Neural progenitor cell (in vitro differentiated cells): Measurements from ENCODE around the gene RERE. TPM values are rescaled to one million over a fixed set of nuclear protein-coding genes. Genes with fewer than 3 reads are reported as not detected.

Source experiments
- DNase-seq: peaks from one replicate; pipeline ENCODE4 v3.0.0-alpha.2; 2016; ENCODE audit warnings: low spot score
- H2AFZ ChIP-seq: fragments of 200-600 bp; sonication (generic); replicated peaks from 2 replicates; pipeline ENCODE4 v1.6.1; 2016; ENCODE audit warnings: antibody characterized with exemption
- H3F3A ChIP-seq: fragments of 200-600 bp; sonication (generic); 2 replicates; pipeline ENCODE4 v1.6.1; 2016; ENCODE audit warnings: antibody characterized with exemption, low read depth
- H3K27ac ChIP-seq: fragments of 200-600 bp; sonication (generic); 2 replicates; pipeline ENCODE4 v1.5.1; 2016; ENCODE audit warnings: mild to moderate bottlenecking
- H3K27me3 ChIP-seq: fragments of 200-600 bp; sonication (generic); 2 replicates; pipeline ENCODE4 v1.6.1; 2016; ENCODE audit warnings: mild to moderate bottlenecking, moderate library complexity
- H3K36me3 ChIP-seq: fragments of 200-600 bp; sonication (generic); 2 replicates; pipeline ENCODE4 v1.5.1; 2016
- H3K4me1 ChIP-seq: fragments of 200-600 bp; sonication (generic); 2 replicates; pipeline ENCODE4 v1.6.1; 2016; ENCODE audit warnings: mixed run types
- H3K4me2 ChIP-seq: fragments of 200-600 bp; sonication (generic); 2 replicates; pipeline ENCODE4 v1.6.1; 2016
- H3K4me3 ChIP-seq: fragments of 200-600 bp; sonication (generic); 2 replicates; pipeline ENCODE4 v1.5.1; 2016
- H3K79me2 ChIP-seq: fragments of 200-600 bp; sonication (generic); 2 replicates; pipeline ENCODE4 v1.6.1; 2016; ENCODE audit warnings: low read depth
- H3K9ac ChIP-seq: fragments of 200-600 bp; sonication (generic); 2 replicates; pipeline ENCODE4 v1.6.1; 2016
- H3K9me3 ChIP-seq: fragments of 200-600 bp; sonication (generic); 2 replicates; pipeline ENCODE4 v1.5.1; 2016; ENCODE audit warnings: low read depth
- H4K20me1 ChIP-seq: fragments of 200-600 bp; sonication (generic); 2 replicates; pipeline ENCODE4 v1.6.1; 2016; ENCODE audit warnings: low read depth
- H3K27ac Mint-ChIP-seq: 3 replicates; pipeline ENCODE4 v1.8.0; 2021; ENCODE audit warnings: mixed read lengths
- H3K27me3 Mint-ChIP-seq: 2 replicates; pipeline ENCODE4 v1.8.0; 2022; ENCODE audit warnings: low read depth, mild to moderate bottlenecking, inconsistent platforms, moderate library complexity, mixed read lengths; ENCODE audit not compliant: insufficient read depth
- H3K36me3 Mint-ChIP-seq: 3 replicates; pipeline ENCODE4 v1.8.0; 2021; ENCODE audit warnings: mixed read lengths
- H3K4me1 Mint-ChIP-seq: 3 replicates; pipeline ENCODE4 v1.8.0; 2021; ENCODE audit warnings: mixed read lengths
- H3K4me3 Mint-ChIP-seq: 3 replicates; pipeline ENCODE4 v1.8.0; 2021; ENCODE audit warnings: mild to moderate bottlenecking, moderate library complexity, mixed read lengths
- H3K9me3 Mint-ChIP-seq: 3 replicates; pipeline ENCODE4 v1.8.0; 2020; ENCODE audit warnings: mixed read lengths
- EZH2 ChIP-seq: fragments of 200-600 bp; sonication (generic); IDR thresholded peaks from 2 replicates; pipeline ENCODE4 v1.6.1; 2017; ENCODE audit warnings: antibody characterized with exemption, mild to moderate bottlenecking, moderate library complexity
- EZH2phosphoT487 ChIP-seq: fragments of 200-600 bp; sonication (generic); IDR thresholded peaks from 2 replicates; pipeline ENCODE4 v1.6.1; 2017; ENCODE audit warnings: antibody characterized with exemption
- total RNA-seq: library from RNA; depleted of rRNA; stranded (reverse); fragments of >200 nt; gene quantifications from 2 replicates; pipeline ENCODE4 v1.2.3, GENCODE V29; 2015; ENCODE audit warnings: low replicate concordance
- TF ChIP-seq, protein P1 (sequence below): fragments of 200-600 bp; sonication (generic); IDR thresholded peaks from 2 replicates; pipeline ENCODE4 v1.5.1; 2017; ENCODE audit warnings: antibody characterized with exemption, mild to moderate bottlenecking

Gene RERE
- total RNA-seq, 1 donor from 2014 or later, result 29.8 TPM

DNA sequence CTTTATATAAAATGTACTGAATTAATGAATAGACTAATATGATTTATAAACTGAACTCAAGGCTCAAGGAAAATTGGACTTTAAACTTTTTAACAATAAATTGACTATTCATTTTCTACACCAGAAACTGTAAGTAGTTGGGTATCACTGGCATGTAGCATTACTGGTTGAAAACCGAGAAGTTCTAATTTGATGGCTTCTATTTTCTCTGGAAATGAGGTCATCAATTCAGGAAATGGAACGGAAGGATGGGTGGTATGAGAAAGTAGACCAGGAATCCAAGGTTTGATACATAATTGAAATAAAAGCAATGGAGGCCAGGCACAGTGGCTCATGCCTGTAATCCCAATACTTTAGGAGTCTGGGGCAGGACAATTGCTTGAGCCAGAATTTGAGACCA lies 50.4 kb downstream of the RERE start:
- H3K27ac ChIP-seq, result no peak overlapping the region
- no peaks in the 10 kb centered on the region for H3K27me3 ChIP-seq
- H3K4me3 ChIP-seq, result no peak overlapping the region
- TF ChIP-seq EZH2 (no peak), EZH2phosphoT487 (no peak)
- TF ChIP-seq, protein P1, sequence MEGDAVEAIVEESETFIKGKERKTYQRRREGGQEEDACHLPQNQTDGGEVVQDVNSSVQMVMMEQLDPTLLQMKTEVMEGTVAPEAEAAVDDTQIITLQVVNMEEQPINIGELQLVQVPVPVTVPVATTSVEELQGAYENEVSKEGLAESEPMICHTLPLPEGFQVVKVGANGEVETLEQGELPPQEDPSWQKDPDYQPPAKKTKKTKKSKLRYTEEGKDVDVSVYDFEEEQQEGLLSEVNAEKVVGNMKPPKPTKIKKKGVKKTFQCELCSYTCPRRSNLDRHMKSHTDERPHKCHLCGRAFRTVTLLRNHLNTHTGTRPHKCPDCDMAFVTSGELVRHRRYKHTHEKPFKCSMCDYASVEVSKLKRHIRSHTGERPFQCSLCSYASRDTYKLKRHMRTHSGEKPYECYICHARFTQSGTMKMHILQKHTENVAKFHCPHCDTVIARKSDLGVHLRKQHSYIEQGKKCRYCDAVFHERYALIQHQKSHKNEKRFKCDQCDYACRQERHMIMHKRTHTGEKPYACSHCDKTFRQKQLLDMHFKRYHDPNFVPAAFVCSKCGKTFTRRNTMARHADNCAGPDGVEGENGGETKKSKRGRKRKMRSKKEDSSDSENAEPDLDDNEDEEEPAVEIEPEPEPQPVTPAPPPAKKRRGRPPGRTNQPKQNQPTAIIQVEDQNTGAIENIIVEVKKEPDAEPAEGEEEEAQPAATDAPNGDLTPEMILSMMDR, result no peak
- H3K9me3 Mint-ChIP-seq, result no peaks in the 10 kb centered on the region
- no peaks in the 10 kb centered on the region for H3K27me3 Mint-ChIP-seq
- no peaks in the 10 kb centered on the region for H3K36me3 ChIP-seq
- no peak for DNase-seq
- H3K4me3 Mint-ChIP-seq, result no peak overlapping the region
- no peaks in the 10 kb centered on the region for H3K9me3 ChIP-seq
- H3K4me1 ChIP-seq, result peaks cover 13% of the 10 kb centered on the region
- no peak overlapping the region for H3K9ac ChIP-seq
- H4K20me1 ChIP-seq, result peaks cover 72% of the 10 kb centered on the region
- H3K79me2 ChIP-seq, result peaks cover 93% of the 10 kb centered on the region
- no peak overlapping the region for H3K4me2 ChIP-seq
- no peak overlapping the region for H2AFZ ChIP-seq
- peaks cover 15% of the 10 kb centered on the region for H3K4me1 Mint-ChIP-seq
- no peak overlapping the region for H3K27ac Mint-ChIP-seq
- H3K36me3 Mint-ChIP-seq, result peaks cover 4% of the 10 kb centered on the region
- peaks cover 13% of the 10 kb centered on the region for H3F3A ChIP-seq

DNA sequence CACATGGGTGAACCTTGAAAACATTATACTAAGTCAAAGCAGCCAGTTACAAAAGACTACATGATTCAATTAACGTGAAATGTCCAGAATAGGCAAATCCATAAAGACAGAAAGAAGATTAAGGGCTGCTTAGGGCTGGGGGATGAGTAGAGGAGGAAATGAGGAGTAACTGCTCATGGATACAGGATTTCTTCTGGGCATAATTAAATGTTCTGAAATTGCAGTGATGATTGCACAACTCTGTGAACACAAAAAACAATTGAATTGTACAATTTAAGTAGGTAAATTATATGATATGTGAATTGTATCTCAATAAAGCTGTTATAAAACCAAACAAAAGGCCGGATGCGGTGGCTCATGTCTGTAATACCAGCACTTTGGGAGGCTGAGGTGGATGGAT lies 52.2 kb downstream of the RERE start:
- Histone ChIP-seq H3F3A (peaks cover 13% of the 10 kb centered on the region), H3K79me2 (peaks cover 99% of the 10 kb centered on the region), H3K9me3 (no peaks in the 10 kb centered on the region), H3K36me3 (no peaks in the 10 kb centered on the region), H3K4me2 (no peak overlapping the region), H3K4me1 (peaks cover 13% of the 10 kb centered on the region), H4K20me1 (peaks cover 75% of the 10 kb centered on the region), H3K27me3 (no peaks in the 10 kb centered on the region), H3K27ac (no peak overlapping the region), H3K4me3 (no peak overlapping the region), H2AFZ (no peak overlapping the region), H3K9ac (no peak overlapping the region)
- Mint-ChIP-seq H3K4me3 (no peak overlapping the region), H3K27ac (no peak overlapping the region), H3K4me1 (peaks cover 15% of the 10 kb centered on the region), H3K9me3 (no peaks in the 10 kb centered on the region), H3K36me3 (peaks cover 13% of the 10 kb centered on the region), H3K27me3 (no peaks in the 10 kb centered on the region)
- TF ChIP-seq EZH2 (no peak), EZH2phosphoT487 (no peak)
- TF ChIP-seq, protein P1, result no peak
- no peak for DNase-seq

DNA sequence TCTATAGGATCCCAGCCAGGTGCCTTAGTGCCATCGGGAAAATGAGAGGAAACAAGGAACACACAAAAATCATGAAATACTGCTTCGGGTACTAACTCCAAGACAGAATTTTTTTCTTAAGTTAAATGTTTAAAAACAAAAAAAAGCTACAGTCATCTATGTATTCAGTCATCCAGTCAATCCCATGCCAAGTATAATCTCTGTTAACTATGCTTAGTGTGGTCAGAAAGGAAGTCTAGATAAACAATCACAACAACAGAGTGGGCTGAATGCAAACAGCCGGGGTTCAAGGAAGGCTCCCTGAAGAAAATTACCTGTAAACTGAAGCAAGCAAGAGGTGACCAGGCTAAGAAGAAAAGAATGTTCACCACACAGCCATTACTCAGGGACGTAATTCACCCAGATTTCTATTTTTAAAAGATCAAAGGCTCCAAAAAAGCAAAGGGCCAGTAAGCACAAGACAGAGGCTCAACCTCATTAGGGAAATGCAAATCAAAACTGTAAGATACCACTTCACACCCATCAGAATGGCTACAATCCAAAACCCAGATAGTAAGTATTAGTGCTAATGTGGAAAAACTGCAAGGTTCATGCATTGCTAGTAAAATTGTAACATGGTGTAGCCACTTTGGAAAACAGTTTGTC lies 53.0 kb downstream of the RERE start:
- peaks cover 99% of the 10 kb centered on the region for H3K79me2 ChIP-seq
- peaks cover 79% of the 10 kb centered on the region for H4K20me1 ChIP-seq

More for the DNA sequence above, 53.0 kb downstream of the RERE start:
- peak overlapping the region; percentile 15 for H3K27ac ChIP-seq
- H3K9ac ChIP-seq, result no peak overlapping the region
- Mint-ChIP-seq H3K27me3 (no peaks in the 10 kb centered on the region), H3K4me1 (peaks cover 15% of the 10 kb centered on the region), H3K27ac (peak overlapping the region; percentile 27), H3K36me3 (peaks cover 14% of the 10 kb centered on the region), H3K4me3 (no peak overlapping the region), H3K9me3 (no peaks in the 10 kb centered on the region)
- DNase-seq, result no peak
- H3F3A ChIP-seq, result peaks cover 13% of the 10 kb centered on the region
- H3K9me3 ChIP-seq, result no peaks in the 10 kb centered on the region
- no peaks in the 10 kb centered on the region for H3K36me3 ChIP-seq
- H2AFZ ChIP-seq, result no peak overlapping the region
- H3K4me1 ChIP-seq, result peaks cover 13% of the 10 kb centered on the region
- no peaks in the 10 kb centered on the region for H3K27me3 ChIP-seq
- TF ChIP-seq, protein P1, result no peak
- no peak for TF ChIP-seq EZH2phosphoT487
- TF ChIP-seq EZH2, result no peak
- no peak overlapping the region for H3K4me3 ChIP-seq
- no peak overlapping the region for H3K4me2 ChIP-seq
